Lung (tissue), 12 donors: ENCODE data around the gene AKR1B15. TPM values are rescaled to one million over a fixed set of nuclear protein-coding genes. Genes with fewer than 3 reads are reported as not detected.
A peak's percentile ranks its signal among the peaks of the same experiment; 100 is the strongest.

ENCODE experiments used
- ATAC-seq: fragments of 200-7000 bp; cut with Tn5 transposase; one replicate; pipeline ENCODE4 v1.9.1; 2020; ENCODE audit warnings: moderate number of reproducible peaks; ENCODE audit not compliant: insufficient read depth, low FRiP score
- DNase-seq, 3 donors: peaks; one replicate each; pipeline ENCODE4 v3.0.0-alpha.2; 2013 to 2017
- H3K27ac ChIP-seq, 2 donors: one replicate each; pipeline ENCODE4 v1.5.1; 2013; ENCODE audit warnings: mild to moderate bottlenecking in 2 of 2, moderate library complexity in 2 of 2, control low read depth in 1 of 2, inconsistent platforms in 1 of 2, low read depth in 1 of 2, low read length in 1 of 2
- H3K27me3 ChIP-seq, 3 donors: one replicate each; pipeline ENCODE4 v1.5.1; 2013; ENCODE audit warnings: low read length in 2 of 3; ENCODE audit not compliant: control insufficient read depth in 3 of 3, insufficient read depth in 3 of 3
- H3K36me3 ChIP-seq, 4 donors: one replicate each; pipeline ENCODE4 v1.5.1; 2013; ENCODE audit warnings: low read length in 4 of 4, mild to moderate bottlenecking in 1 of 4, moderate library complexity in 1 of 4; ENCODE audit not compliant: control insufficient read depth in 4 of 4, insufficient read depth in 4 of 4
- H3K4me1 ChIP-seq, 5 donors: one replicate each; pipeline ENCODE4 v1.5.1; 2013; ENCODE audit warnings: low read length in 5 of 5, mild to moderate bottlenecking in 2 of 5, moderate library complexity in 1 of 5; ENCODE audit not compliant: control insufficient read depth in 5 of 5, insufficient read depth in 5 of 5
- H3K4me3 ChIP-seq: one replicate; pipeline ENCODE4 v1.5.1; 2013; ENCODE audit warnings: mild to moderate bottlenecking, control low read depth, moderate library complexity
- H3K9ac ChIP-seq, 2 donors: one replicate each; pipeline ENCODE4 v1.5.1; 2013; ENCODE audit warnings: low read length in 2 of 2, control low read depth in 1 of 2; ENCODE audit not compliant: insufficient read depth in 1 of 2
- H3K9me3 ChIP-seq, 4 donors: one replicate each; pipeline ENCODE4 v1.5.1; 2013; ENCODE audit warnings: low read length in 3 of 4, mild to moderate bottlenecking in 1 of 4, moderate library complexity in 1 of 4; ENCODE audit not compliant: control insufficient read depth in 4 of 4, insufficient read depth in 3 of 4
- CTCF ChIP-seq: IDR thresholded peaks from 2 replicates; pipeline ENCODE4 v1.5.1; 2012; ENCODE audit warnings: mild to moderate bottlenecking; ENCODE audit errors: control extremely low read depth, extremely low read depth
- WGBS, 2 donors: extraction: QIAGEN DNeasy Blood & Tissue Kit; methylation state at CpG; one replicate each; pipeline ENCODE4 v1.1.7; 2013; 5-methylcytosine and 5-hydroxymethylcytosine counted together
- polyA plus RNA-seq, 2 donors: library from polyadenylated mRNA; stranded (reverse); fragments of 200-250 nt; gene quantifications; one replicate each; pipeline ENCODE4 v1.2.1, GENCODE V29; 2013
- total RNA-seq, 2 donors: library from RNA; depleted of rRNA in 1 of 2; stranded (reverse); fragments of >200 nt in 1 of 2; gene quantifications; one replicate each; pipeline ENCODE4 v1.2.1, GENCODE V29; 2014 to 2021
- donor health status: control.
- donor health status: control.
- donor health status: Bipolar disorder and iron deficiency.
- donor health status: healthy.
- donor health status: DM: yes; HTN: yes; CAD: no.

AKR1B15 gene
- total and polyA plus RNA-seq, 4 donors, result not detected

GRCh38 chr7:134613623-134614347, 64.9 kb downstream of the AKR1B15 start:
- no peak for TF ChIP-seq CTCF
- DNase-seq (no peak), ATAC-seq (peak; percentile 53)
- no peak overlapping the region for H3K27ac ChIP-seq
- peaks cover 0 to 1% (median 0%) of the 10 kb centered on the region in 3 donors for H3K27me3 ChIP-seq
- H3K4me1 ChIP-seq, result peaks cover 0 to 2% (median 0%) of the 10 kb centered on the region in 5 donors
- WGBS, 2 donors, result 9 to 19% methylated on average over 3 of the region's 3 CpGs
- H3K36me3 ChIP-seq, result no peaks in the 10 kb centered on the region
- H3K4me3 ChIP-seq, result no peak overlapping the region
- H3K9me3 ChIP-seq, result no peaks in the 10 kb centered on the region
- H3K9ac ChIP-seq, result no peak overlapping the region

- Histone ChIP-seq H3K4me1 (peaks cover 0 to 2% (median 0%) of the 10 kb centered on the region in 5 donors), H3K27ac (no peak overlapping the region), H3K9me3 (no peaks in the 10 kb centered on the region), H3K36me3 (no peaks in the 10 kb centered on the region), H3K27me3 (peaks cover 0 to 5% (median 0%) of the 10 kb centered on the region in 3 donors), H3K4me3 (no peak overlapping the region), H3K9ac (no peak overlapping the region)
- WGBS, 2 donors, result 81 to 95% methylated on average over 2 of the region's 2 CpGs
- no peak for DNase-seq
- no peak for TF ChIP-seq CTCF
- no peak for ATAC-seq
Measured at GRCh38 chr7:134616611-134617010, 67.7 kb downstream of the AKR1B15 start.

- H3K9ac ChIP-seq, result no peak overlapping the region
- no peak overlapping the region for H3K27ac ChIP-seq
- 63 to 78% methylated on average over 5 of the region's 5 CpGs for WGBS, 2 donors
- no peaks in the 10 kb centered on the region for H3K36me3 ChIP-seq
- ATAC-seq (no peak), DNase-seq (no peak)
- no peaks in the 10 kb centered on the region for H3K9me3 ChIP-seq
- peaks cover 0 to 5% (median 4%) of the 10 kb centered on the region in 3 donors for H3K27me3 ChIP-seq
- H3K4me3 ChIP-seq, result no peak overlapping the region
- TF ChIP-seq CTCF, result no peak
- H3K4me1 ChIP-seq, result peaks cover 0 to 2% (median 0%) of the 10 kb centered on the region in 5 donors
Measured at GRCh38 chr7:134618756-134619530, 70.0 kb downstream of the AKR1B15 start.
